T-helper 17 cell (primary cell): Measurements from ENCODE around the gene FHL2. TPM values are rescaled to one million over a fixed set of nuclear protein-coding genes. Genes with fewer than 3 reads are reported as not detected.

Source experiments
- ATAC-seq: fragments of 150-1000 bp; cut with Tn5 transposase; 2 replicates; pipeline ENCODE4 v1.10.0; 2021; ENCODE audit warnings: mild to moderate bottlenecking, moderate library complexity
- DNase-seq, 3 donors: peaks; one replicate each; pipeline versions ENCODE4 v3.0.0 to v3.0.0-alpha.2; 2020 to 2021
- H3K9me3 ChIP-seq: one replicate; pipeline ENCODE4 v1.7.0; 2013; ENCODE audit warnings: low read length, mild to moderate bottlenecking; ENCODE audit not compliant: control insufficient read depth, poor library complexity, severe bottlenecking
- H3K27ac Mint-ChIP-seq: one replicate; pipeline ENCODE4 v1.8.0; 2022; ENCODE audit warnings: mild to moderate bottlenecking, moderate library complexity, mixed read lengths
- H3K27me3 Mint-ChIP-seq: one replicate; pipeline ENCODE4 v1.8.0; 2022; ENCODE audit warnings: mixed read lengths
- H3K36me3 Mint-ChIP-seq: one replicate; pipeline ENCODE4 v1.8.0; 2022; ENCODE audit warnings: low read depth, mixed read lengths
- H3K4me1 Mint-ChIP-seq: one replicate; pipeline ENCODE4 v1.8.0; 2022; ENCODE audit warnings: mild to moderate bottlenecking, mixed read lengths
- H3K4me3 Mint-ChIP-seq: one replicate; pipeline ENCODE4 v1.8.0; 2022; ENCODE audit warnings: mild to moderate bottlenecking, moderate library complexity, mixed read lengths
- total RNA-seq, 4 donors: library from RNA in 2 of 4; stranded (reverse) in 2 of 4; gene quantifications; one replicate each; pipeline ENCODE4 v1.2.3 and lab custom pipeline; 2022 to 2026

The FHL2 gene
- total RNA-seq, 2 donors from 2014 or later: 0.65 to 8.9 TPM

DNA sequence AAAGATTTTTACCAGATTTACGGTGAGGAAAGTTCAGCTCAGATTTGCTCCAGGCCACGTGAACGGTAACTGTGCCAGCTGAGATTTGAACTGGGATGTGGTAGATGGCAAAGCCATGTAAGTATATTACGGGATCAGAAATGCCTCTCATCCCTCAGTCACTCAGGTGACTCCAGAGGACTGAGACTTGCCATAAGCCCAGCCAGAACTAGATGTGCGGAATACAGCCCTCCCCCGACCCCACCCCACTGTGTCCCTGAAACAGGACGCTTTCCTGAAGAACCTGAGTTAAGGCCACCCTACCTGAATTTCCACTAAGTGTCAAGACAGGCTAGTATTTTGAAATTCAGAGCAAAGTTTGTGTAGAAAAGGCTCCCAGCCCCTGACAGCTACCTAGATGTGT lies 1.3 kb upstream of the FHL2 start:
- no peaks in the 10 kb centered on the region for H3K9me3 ChIP-seq
- DNase-seq: no peak
- Mint-ChIP-seq H3K36me3 (no peaks in the 10 kb centered on the region), H3K27me3 (peaks cover 52% of the 10 kb centered on the region), H3K27ac (peak overlapping the region; percentile 3), H3K4me1 (peaks cover 7% of the 10 kb centered on the region), H3K4me3 (peak overlapping the region; percentile 25)
- no peak for ATAC-seq

DNA sequence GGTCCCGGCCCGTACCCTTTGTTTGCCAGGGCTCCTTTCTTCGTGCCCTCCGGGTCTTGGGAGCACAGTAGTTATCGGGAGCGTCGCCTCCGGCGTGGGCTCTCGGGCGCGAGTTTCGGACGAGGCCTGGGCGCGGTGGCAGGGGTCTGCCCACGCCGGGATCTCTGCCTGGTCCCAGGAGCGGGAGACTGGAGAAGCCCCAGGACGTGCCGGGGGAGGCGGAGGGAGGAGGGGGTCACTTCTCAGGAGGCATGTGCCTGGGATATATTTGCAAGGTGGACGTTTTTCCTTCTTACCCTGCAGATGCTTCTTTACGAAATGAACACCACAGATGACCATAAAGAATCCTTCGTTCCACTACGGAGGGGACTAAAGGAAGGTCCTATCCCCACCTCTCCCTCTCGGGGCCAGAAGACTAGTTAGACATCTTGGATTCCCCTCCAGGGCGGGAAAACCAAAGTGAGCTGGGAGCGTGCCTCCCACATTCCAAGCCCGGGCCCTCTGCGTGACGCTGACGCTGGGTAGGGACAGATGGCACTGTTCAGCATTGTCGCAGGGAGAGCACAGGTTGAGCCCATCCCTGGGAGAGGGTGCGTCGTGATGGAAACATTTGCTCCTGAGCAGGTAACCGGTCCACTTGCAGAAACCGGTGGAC lies 483 bp upstream of the FHL2 start:
- ATAC-seq (no peak), DNase-seq (no peak)
- H3K4me3 Mint-ChIP-seq: peak overlapping the region; percentile 87
- H3K4me1 Mint-ChIP-seq: peaks cover 7% of the 10 kb centered on the region
- no peaks in the 10 kb centered on the region for H3K9me3 ChIP-seq
- H3K27me3 Mint-ChIP-seq: peaks cover 46% of the 10 kb centered on the region
- H3K27ac Mint-ChIP-seq: peak overlapping the region; percentile 3
- H3K36me3 Mint-ChIP-seq: peaks cover 2% of the 10 kb centered on the region

DNA sequence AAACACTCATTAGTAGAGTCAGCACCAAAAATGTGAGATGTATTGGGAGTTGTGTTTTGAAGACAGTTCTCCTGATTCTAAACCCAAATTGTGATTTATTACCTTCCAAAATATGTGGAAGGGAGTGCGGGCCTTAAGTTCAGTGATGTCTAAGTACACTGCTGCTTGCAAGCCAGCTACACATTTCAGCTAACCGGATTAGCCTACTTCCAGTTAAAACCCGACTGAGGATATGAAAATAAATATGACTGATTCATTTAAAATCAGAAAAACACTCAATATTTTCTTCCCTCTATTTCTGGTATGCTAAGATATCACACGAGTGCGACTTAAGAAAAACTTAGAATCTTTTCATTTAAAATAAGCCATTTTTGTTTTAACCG lies 907 bp downstream of the FHL2 start:
- H3K27ac Mint-ChIP-seq: no peak overlapping the region
- peaks cover 7% of the 10 kb centered on the region for H3K4me1 Mint-ChIP-seq
- H3K27me3 Mint-ChIP-seq: peaks cover 45% of the 10 kb centered on the region
- no peak for DNase-seq
- H3K4me3 Mint-ChIP-seq: peak overlapping the region; percentile 87
- H3K9me3 ChIP-seq: no peaks in the 10 kb centered on the region
- ATAC-seq: no peak
- H3K36me3 Mint-ChIP-seq: peaks cover 2% of the 10 kb centered on the region

DNA sequence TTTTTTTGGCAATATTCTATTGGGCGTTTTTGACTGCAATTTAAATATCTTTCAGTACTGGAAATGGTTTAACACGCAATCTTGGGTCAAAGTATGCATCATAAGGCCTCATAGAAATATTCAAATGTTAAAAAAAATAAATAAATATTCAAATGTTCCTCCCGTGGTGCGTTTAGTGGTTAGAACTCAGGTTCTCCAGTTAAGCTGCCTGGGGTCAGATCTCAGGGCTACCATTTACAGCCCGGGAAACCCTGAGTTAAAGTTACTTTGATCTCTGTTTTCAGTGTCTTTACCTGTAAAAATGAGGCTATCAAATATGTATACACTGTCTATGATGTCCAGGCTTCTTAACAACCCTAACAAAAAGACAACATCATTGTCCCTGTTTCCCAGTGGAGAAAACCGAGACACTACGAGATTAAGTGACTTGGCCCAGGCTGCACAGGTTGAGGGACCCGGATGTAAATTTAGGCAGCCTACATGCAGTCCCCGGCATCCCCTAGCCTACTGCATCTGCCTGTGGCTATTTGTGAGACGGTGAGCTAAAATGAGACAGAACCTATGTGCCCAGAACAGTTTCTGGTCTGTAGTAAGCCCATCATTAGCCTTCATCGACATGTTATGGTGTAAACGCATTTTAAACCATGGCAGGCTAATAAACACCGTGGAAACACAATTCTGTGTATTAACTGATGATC lies 1.7 kb downstream of the FHL2 start:
- Mint-ChIP-seq H3K27me3 (peaks cover 43% of the 10 kb centered on the region), H3K27ac (no peak overlapping the region), H3K4me1 (peaks cover 7% of the 10 kb centered on the region), H3K36me3 (peaks cover 4% of the 10 kb centered on the region), H3K4me3 (no peak overlapping the region)
- DNase-seq: no peak
- H3K9me3 ChIP-seq: no peaks in the 10 kb centered on the region
- no peak for ATAC-seq

DNA sequence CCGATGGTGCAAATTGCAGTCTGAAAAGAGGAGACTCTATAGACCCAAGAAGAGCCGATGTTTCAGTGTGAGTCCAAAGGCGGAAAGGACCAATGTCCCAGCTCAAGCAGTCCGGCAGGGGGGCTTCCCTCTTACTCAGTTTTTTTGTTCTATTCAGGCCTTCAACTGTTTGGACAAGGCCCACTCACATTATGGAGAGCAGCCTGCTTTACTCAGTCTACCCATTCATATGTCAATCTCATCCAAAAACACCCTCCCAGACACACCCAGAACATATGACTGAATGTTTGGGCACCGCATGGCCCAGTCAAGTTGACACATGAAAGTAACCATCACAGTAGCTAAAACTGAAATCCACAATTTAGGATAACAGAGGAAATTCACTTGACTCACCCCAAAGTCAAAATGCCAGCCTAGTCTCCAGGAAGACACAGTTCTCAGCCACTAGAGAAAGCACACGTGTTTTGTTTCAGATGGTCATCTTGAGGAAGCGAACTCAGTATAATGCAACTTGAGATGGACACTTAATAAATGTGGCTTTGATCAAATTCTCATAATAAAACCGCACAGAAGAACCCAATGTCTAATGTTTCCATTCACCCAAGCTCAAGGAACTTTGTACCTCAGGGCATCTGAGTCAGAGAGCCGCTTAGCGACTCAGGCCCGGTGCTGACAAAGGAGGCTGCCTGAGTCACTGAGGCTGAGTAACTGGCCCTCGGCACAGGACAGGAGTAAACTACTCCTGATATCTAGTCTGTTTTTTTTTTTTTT lies 2.4 kb downstream of the FHL2 start:
- peaks cover 39% of the 10 kb centered on the region for H3K27me3 Mint-ChIP-seq
- DNase-seq: no peak
- H3K4me3 Mint-ChIP-seq: no peak overlapping the region
- H3K27ac Mint-ChIP-seq: no peak overlapping the region
- H3K36me3 Mint-ChIP-seq: peaks cover 4% of the 10 kb centered on the region
- no peaks in the 10 kb centered on the region for H3K9me3 ChIP-seq
- peaks cover 7% of the 10 kb centered on the region for H3K4me1 Mint-ChIP-seq
- ATAC-seq: no peak

DNA sequence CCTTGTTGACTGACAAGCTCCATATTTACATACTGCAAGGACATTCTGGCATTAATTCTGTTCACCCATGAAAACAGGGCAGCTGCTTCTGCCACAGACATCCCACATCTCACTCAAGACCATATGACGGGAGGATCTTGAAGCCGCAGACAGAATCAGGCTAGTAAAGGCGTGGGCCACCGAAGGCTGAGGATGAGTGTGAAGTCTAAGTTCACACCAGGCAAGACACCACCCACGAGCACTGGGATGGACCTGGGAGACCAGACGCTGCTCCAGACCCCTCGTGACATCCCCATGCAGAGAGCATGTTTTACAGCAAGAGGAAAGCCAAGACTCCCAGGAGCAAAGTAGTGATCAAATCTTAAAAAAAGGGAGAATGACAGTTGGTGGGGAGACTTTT lies 3.2 kb downstream of the FHL2 start:
- peaks cover 37% of the 10 kb centered on the region for H3K27me3 Mint-ChIP-seq
- H3K27ac Mint-ChIP-seq: no peak overlapping the region
- H3K9me3 ChIP-seq: no peaks in the 10 kb centered on the region
- H3K4me1 Mint-ChIP-seq: peaks cover 7% of the 10 kb centered on the region
- DNase-seq: no peak
- ATAC-seq: no peak
- no peak overlapping the region for H3K4me3 Mint-ChIP-seq
- H3K36me3 Mint-ChIP-seq: peaks cover 4% of the 10 kb centered on the region

DNA sequence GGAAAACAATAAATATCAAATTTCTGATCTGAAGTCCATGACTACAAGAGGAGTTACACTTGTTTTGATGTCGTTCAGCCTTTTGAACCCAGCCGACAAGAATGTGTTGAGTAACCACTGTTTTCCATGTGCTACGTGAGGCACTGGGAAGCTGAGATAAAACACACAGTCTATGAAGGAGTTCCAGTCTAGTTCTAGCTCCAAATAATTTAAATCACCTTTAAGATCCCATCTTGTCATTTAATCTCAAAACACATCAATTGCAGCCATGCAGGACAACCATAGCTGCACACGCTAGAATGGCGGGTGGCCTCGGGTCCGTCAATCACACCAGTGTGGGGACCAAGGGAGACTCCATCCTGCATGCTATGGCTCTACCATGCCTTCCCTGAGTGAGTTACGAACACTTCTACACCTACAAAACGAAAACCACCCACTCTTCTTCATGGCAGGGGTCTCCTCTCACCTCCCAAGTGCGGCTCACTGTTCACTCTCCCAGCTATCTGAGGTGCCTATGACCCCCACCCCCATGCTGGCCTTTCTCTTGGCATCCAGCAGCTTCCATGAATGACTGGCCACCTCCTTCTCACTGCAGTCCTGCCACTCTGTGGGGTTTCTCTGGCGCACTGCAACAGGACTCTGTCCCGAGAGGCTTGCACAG lies 3.8 kb downstream of the FHL2 start:
- DNase-seq (no peak), ATAC-seq (no peak)
- no peaks in the 10 kb centered on the region for H3K9me3 ChIP-seq
- peaks cover 7% of the 10 kb centered on the region for H3K4me1 Mint-ChIP-seq
- H3K27ac Mint-ChIP-seq: no peak overlapping the region
- H3K27me3 Mint-ChIP-seq: peaks cover 37% of the 10 kb centered on the region
- no peak overlapping the region for H3K4me3 Mint-ChIP-seq
- H3K36me3 Mint-ChIP-seq: peaks cover 4% of the 10 kb centered on the region

DNA sequence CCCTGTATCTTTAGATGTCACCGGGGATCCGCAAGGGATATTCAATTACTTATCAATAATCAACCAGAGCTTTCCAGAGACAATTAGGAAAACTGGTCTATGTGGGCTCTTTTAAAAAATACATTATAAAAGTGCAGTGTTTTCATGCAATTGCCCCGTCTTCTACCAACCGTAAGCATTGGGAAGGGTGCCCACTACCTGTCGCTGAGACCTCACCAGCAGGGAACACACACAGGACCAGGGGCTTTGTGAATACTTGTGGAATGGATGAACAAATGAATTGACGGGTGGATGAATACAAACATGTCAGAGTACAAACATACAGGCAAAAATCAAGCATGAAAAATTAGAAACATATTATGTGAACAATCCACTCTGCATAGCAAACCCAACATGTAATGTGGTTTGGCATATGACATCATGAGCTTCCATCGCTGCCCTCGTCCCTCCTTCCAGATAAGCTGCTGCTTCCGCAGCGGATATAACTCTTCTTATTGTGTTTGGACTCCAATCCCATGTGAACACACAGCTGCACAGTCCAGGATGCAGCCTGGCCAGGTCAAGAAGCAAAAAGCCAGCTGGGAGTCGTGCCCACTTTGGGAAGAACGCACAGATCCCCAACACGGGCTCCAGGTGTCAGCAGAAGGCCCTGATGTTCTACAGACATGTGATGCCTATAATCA lies 5.3 kb downstream of the FHL2 start:
- DNase-seq (no peak), ATAC-seq (no peak)
- Mint-ChIP-seq H3K4me3 (no peak overlapping the region), H3K27me3 (peaks cover 30% of the 10 kb centered on the region), H3K4me1 (peaks cover 5% of the 10 kb centered on the region), H3K36me3 (peaks cover 4% of the 10 kb centered on the region), H3K27ac (no peak overlapping the region)
- H3K9me3 ChIP-seq: no peaks in the 10 kb centered on the region

DNA sequence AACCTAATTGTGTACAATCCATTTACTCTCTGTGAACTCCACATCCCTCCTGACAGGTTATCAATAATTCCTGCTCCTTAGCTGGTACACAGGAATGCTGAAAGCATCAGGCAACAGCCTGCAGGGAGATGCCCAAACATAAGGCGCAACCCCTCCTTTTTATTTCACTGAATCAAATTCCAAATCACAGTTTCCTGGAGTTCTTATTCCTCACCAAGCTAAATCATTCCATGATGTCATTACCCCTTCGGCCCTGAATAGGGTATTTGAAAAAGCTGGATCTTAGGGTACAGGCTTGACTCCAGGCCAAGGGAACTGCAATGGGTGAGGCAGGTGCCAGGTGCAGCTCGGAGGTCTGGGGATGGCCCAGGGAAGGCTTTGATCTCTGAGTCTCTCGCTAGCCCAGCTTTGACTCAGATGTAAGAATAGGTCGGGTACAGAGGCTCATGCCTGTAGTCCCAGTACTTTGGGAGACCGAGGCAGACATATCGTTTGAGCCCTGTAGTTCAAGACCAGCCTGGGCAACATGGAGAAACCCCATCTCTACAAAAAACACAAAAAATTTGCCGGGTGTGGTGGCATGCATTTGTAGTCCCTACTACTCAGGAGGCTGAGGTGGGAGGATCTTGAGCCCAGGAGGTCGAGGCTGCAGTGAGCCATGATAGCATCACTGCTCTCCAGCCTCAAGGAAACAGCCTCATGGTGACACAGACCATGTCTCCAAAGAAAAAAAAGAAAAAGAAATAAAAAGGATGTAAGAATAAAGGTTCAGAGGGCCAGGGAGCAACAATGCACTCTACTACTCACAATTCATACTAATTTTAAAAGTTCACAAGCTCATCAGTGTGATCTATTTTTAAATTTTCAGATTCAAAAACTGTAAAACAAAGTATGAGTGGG lies 6.8 kb downstream of the FHL2 start:
- ATAC-seq (no peak), DNase-seq (no peak)
- Mint-ChIP-seq H3K4me3 (no peak overlapping the region), H3K27me3 (peaks cover 25% of the 10 kb centered on the region), H3K4me1 (peaks cover 3% of the 10 kb centered on the region), H3K27ac (peak overlapping the region; percentile 32), H3K36me3 (peaks cover 4% of the 10 kb centered on the region)
- no peaks in the 10 kb centered on the region for H3K9me3 ChIP-seq

DNA sequence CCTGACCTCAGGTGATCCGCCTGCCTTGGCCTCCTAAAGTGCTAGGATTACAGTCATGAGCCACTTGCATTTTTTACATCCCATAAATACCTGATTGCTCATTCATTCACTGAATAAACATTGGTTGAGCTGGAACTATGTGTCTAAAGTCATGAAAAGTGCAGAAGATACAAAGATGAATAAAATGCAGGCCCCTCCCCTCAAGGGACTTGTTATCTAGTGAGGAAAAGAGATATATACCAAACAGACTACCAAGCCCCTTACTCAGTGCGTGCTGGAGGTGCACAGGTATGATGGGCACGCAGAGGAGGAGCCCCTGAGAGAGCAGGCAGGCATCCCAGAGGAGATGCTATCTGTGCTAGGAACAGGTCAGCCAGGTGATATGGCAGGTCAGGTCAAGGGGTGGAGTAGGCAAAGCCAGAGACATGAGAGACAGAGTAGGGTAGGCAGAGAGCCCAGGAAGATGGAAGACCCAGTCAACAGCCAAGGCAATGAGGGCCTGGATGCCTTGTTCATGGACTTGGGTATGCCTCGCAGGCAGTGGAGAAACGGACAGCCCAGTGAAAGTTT lies 7.7 kb downstream of the FHL2 start:
- Mint-ChIP-seq H3K4me3 (no peak overlapping the region), H3K27ac (no peak overlapping the region), H3K4me1 (no peaks in the 10 kb centered on the region), H3K36me3 (peaks cover 4% of the 10 kb centered on the region), H3K27me3 (peaks cover 20% of the 10 kb centered on the region)
- no peaks in the 10 kb centered on the region for H3K9me3 ChIP-seq
- no peak for DNase-seq
- ATAC-seq: no peak

DNA sequence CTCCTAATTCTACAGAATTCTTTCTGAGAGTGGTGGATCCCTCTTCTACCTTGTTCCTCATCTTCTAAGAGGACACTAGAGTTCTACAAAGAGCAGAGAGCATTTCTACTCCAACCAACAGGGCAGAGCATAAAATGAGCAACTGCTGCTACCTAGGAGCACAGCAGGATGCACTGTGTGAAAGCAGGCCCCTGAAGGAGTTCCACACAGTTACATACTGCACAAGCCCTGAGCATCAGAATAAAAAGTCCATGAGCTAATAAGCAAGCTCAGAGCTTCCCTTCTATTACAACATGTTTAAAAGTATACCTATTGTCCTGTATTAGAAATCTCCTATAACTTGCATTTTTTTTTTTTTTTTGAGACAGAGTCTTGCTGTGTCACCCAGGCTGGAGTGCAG lies 8.4 kb downstream of the FHL2 start:
- no peak overlapping the region for H3K27ac Mint-ChIP-seq
- H3K36me3 Mint-ChIP-seq: peaks cover 4% of the 10 kb centered on the region
- no peaks in the 10 kb centered on the region for H3K9me3 ChIP-seq
- DNase-seq: no peak
- no peak overlapping the region for H3K4me3 Mint-ChIP-seq
- no peak for ATAC-seq
- H3K27me3 Mint-ChIP-seq: peaks cover 13% of the 10 kb centered on the region
- no peaks in the 10 kb centered on the region for H3K4me1 Mint-ChIP-seq

DNA sequence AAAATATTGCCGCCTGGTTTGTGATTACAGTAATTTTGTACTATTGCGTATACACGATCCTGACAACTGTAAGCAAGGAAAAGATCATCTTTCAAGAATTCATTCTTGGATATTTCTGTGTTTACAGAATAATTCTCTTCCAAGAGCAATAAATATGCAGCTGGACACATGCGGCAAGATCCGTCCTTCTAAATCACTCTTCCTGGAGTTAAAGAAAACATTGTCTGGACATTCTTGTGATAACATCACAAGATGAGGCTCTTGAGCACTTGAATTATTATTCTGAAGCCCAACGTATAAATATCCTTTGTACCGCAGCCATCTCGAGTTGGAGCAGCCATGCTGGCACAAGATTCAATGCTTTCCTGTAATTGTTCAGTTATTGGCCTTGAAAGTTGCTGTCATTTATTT lies 9.9 kb downstream of the FHL2 start:
- Mint-ChIP-seq H3K4me1 (no peaks in the 10 kb centered on the region), H3K4me3 (no peak overlapping the region), H3K36me3 (peaks cover 5% of the 10 kb centered on the region), H3K27ac (no peak overlapping the region), H3K27me3 (peaks cover 13% of the 10 kb centered on the region)
- DNase-seq: no peak
- ATAC-seq: no peak
- H3K9me3 ChIP-seq: no peaks in the 10 kb centered on the region
